Measurements from ENCODE around the gene TNNI3.
A peak's percentile ranks its signal among the peaks of the same experiment; 100 is the strongest.
"Not testable (repeated sequence)": the region's sequence is repeated elsewhere in the genome, so short reads cannot be mapped to it uniquely, and the experiment has no call there.

Gene TNNI3

GRCh38 chr19:55157064-55157908 is at the start of gene TNNI3:
Gene TNNI3, minus strand, starts transcription at chr19:55157732. Its CDS starts 143 bp downstream, at chr19:55157589.
- DNase-seq (ENCODE audit: low read depth): no peak

DNA sequence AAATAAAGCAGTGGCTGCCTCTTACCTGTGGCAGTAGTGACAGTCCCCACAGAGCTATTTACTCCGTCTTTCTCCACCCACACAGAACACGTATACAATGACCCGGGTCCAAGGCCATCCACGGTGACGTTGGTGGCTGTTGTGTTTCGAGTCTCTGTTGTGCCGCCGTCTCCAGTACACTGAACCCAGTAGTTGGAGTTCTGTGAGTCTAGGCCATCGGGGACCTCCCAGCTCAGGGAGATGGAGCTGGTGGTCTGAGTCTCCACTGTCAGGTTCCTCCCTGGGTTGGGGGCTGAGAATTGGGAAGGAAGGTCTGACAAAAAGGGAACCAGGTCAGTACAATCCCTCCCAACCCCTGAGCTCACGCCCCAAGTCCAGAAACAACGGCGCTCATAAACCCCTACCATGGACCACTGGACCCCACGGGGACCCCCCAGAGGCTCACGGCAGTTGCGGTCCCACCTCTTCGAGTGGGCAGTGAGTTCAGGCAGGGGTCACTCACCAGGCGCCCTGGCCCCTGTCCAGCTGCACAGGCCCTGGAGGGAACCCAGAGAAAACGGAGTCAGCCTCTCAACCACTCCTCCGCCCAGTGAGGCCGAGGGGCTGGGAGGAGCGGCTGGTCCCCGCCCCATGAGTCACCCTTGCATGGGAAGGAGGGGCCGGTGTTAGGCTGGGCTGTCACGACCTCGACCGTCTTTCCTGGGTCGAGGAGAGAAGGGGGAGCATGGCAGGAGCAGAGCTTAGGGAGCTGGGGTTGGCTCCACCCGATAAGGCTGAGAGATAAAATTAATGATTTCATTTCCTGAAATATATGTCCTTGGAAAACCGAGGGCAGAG is 49.4 kb upstream of the TNNI3 start:
- DNase-seq (ENCODE audit: low read depth): peak; percentile 34

GRCh38 chr19:55202199-55202598 is 44.7 kb upstream of the TNNI3 start:
- not testable (repeated sequence) for DNase-seq (ENCODE audit: low read depth)

GRCh38 chr19:55199620-55200204 is 42.2 kb upstream of the TNNI3 start:
- DNase-seq (ENCODE audit: low read depth): no peak

- DNase-seq (ENCODE audit: low read depth): no peak
Observed at GRCh38 chr19:55198651-55199050, 41.1 kb upstream of the TNNI3 start.

DNA sequence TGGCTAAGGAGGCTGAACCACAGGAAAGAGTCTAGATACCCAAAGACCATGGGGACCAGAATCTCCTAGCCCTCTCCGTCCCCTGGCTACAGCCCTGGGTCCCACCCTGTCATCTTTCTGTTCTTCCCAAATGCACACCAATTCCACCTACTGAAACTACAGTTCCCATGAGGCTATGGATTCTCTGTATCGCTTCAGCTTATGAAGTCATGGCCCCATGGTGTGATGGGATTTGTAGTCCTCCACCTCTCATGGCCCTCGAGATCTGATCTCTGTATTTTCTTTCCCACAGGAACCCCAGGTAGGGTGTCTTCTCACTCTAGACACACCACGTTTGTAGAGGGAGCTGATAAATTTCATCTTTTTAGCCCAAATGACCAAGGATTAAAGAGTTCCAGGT is 40.0 kb upstream of the TNNI3 start:
- DNase-seq (ENCODE audit: low read depth): no peak

DNA sequence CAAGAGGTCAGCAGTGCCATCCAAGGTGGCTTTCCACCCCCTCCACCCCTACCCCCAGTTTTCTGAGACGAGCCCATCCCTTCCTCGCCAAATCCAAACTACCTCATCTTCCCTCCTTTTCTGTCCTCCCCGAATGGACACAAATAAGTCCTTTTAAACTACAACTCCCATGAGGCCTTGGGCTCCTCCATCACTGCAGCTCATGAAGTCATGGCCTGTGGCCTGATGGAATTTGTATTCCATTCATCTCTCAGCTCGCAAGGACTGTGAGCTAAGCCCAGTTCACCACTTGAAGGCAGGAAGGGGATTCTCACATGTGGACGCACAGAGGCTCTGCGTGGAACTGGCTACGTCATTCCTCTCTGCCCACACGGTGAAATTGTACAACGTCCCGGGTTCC is 39.3 kb upstream of the TNNI3 start:
- DNase-seq (ENCODE audit: low read depth): no peak

DNA sequence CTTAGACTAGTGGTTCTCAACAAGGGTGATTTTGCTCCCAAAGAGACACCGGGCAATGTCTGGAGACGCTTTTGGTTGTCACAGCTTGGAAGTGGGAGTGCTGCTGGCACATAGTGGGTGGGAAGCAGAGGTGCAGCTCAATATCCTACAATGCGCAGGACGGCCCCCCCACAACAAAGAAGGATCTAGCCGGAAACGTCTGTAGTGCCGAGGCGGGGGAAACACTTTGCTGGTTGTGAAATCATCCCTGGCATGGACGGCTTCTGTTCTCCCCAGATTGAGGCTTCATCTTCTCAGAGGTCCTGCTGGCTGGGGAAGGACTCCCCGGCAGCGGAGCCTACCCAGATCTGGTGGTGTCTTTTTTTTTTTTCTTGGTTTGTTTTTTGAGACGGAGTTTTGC is 35.9 kb upstream of the TNNI3 start:
- DNase-seq (ENCODE audit: low read depth): no peak

DNA sequence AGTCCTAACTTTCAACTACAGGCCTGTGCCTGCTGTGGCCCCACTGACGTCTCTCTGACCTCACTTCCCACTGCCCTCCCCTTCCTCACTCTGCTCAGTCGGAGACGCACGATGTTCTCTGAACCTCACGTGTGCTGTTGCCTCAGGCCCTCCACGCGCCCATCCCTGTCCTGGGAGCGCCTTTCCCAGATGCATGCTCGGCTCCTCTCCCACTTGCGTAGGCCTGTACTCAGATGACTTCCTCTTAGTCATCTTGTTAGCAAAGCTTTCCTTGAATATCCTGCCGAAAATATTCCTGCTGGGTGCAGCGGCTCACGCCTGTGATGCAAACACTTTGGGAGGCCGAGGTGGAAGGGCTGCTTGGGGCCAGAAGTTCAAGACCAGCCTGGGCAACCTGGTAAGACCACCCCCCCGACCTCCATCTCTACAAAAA is 31.9 kb upstream of the TNNI3 start:
- DNase-seq (ENCODE audit: low read depth): no peak

DNA sequence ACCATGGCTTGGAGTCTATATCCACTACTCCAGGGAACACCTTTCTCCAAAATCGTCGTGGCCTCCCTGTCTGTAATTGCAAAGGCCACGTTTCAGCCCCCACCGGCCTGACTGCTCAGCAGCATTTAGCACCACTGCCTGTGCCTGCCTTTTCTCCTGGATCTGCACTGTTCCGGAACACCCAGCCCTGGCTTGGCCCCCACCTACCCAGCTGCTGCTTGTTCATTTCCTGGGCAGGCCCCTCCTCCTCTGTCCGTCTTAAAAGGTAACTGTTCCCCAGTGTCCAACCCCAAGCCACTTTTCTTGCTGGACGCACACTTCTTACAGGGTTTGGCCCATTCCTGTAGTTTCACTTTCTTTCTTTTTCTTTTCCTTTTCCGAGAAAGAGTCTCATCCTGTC is 31.1 kb upstream of the TNNI3 start:
- DNase-seq (ENCODE audit: low read depth): no peak

DNA sequence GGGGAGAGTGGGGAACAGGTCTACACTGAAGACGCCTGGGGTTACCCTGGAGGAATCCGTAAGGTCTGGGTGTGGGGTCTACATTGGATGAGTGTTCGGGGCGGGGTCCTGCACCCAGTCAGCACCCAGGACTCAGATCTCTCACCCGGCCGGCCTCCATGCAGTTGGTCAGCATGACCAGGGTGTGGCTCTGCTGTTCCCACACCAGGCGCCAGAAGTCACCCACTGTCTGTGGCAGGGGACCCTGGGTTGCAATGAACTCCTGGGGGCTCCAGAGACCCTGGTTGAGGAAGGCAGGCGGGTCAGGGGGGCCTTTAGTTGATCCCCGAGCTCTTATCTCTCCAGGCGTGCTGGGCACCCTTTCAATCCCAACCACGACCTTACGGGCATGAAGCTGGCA is 28.5 kb upstream of the TNNI3 start:
- no peak for DNase-seq (ENCODE audit: low read depth)

DNA sequence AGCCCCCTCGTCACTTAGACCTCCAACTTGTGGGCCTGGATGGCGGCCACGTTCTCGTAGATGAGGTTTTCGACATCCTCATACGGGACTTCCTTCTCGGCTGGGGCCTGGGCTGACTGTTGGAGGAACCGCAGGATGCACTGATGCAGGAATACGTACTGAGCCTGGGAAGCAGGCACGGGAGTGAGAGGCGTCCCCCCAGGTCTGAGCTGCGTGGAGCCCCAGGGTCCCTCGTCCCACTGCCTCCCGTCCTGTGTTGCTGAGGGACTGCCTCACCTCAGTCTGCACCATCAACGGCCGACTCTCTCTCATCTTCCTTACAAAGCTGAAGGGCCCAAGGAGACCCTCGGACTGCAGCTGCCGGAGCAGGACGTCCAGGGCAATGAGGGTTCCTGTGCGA is 24.2 kb upstream of the TNNI3 start:
- no peak for DNase-seq (ENCODE audit: low read depth)

DNA sequence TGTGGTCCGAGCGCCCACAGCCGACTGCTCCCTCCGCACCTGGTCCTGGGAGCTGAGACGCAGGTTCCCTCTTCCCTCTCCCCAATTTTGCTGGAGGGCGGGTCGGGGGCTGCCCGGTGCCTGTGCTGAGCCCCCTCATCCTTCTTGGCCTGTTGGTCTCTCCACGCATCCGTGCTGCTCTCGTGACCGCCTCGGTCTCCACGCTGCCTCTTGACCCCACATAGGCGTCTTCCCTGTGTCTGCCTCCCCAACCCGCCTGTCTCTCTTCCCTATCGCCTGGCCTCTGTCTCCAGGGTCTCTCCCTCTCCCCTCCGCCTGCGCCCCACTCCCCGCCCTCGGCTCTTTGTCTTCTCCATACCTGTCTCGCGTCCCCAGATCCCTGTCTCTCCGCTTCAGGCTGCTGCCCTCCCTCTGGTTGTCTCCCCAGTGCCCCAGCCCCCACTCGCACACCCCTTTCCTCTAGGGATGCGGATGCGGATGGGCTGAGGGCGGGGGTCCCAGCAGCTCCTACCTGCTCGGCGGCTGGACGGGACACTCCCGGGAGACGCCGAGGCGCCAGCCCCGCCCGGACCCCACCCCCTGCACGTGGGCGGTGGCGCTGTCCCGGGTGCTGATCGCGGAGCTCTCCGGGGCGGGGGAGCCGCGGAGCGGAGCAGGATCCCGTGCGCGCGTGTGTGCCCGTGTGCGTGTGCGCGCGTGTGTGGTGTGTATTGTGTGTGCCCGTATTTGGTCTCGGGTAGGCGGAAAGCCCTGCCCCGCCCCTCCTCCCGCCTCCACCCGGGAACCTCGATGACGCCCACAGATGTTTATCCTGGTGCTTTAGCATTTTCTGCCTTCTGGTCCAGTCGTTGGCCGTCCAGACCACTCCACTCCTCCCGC is 22.3 kb upstream of the TNNI3 start, which contains the start of gene SYT5:
TSS of gene SYT5 (minus strand) at position 684 of the 879 bp plus-strand sequence. CDS start 1,248 bp downstream, outside the sequence.
- DNase-seq (ENCODE audit: low read depth): peak; percentile 34

DNA sequence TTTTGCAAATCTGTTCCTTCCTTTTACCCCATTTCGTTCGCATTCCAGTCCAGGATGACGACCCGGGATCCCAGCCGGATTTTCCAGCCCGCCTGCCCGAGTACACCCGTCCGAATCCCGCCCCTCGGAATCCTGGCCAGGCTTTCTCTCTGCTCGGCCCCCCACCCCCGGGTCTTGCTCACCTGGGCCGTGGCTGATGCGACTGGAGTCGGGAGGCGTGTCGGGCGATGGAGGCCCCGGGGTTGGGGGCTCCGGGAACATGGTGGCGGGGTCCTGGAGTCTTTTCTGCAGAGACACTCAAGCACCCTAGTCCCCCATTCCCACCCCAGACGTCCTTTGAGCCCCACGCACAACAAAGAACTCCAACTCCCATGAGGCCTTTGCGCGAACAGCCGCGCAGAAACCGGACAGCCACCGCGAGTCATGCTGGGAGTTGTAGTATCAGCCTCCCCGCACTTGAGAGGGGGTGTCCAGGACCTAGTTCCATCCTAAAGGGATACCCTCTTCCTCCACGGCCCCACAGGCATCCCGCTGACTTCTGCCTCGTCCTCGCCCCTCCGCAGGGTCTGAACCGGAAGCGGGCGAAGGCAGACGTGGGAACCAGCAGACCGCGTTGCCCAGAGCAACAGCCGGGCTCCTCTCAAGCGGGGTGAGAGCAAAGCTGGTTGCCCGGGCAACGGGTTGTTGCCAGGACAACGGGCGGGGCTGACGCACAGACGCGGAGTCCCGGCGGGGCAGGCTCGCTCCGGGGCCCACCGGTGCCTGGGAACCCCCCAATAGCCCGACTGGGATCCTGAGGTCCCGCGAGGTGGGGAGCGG is 21.5 kb upstream of the TNNI3 start:
- peak; percentile 84 for DNase-seq (ENCODE audit: low read depth)

DNA sequence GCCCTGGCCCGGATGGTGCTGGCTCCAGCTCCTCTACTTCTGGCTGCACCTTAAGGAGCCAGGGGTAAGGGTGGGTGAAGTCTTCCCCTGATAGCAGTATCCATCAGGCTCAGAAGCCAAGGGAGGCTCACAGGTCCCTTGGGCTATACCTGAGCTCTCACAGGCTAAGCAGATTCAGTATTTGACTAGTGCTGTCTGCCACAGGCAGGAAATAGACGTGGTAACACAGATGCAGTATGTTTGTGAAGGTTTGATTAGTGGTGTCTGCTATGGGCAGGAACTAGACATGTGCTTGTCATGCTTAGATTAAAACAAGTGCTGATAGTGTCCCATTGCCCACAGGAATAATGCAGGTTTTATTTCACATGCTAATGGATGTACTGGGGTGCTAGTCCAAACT is 18.5 kb upstream of the TNNI3 start:
- DNase-seq (ENCODE audit: low read depth): no peak

DNA sequence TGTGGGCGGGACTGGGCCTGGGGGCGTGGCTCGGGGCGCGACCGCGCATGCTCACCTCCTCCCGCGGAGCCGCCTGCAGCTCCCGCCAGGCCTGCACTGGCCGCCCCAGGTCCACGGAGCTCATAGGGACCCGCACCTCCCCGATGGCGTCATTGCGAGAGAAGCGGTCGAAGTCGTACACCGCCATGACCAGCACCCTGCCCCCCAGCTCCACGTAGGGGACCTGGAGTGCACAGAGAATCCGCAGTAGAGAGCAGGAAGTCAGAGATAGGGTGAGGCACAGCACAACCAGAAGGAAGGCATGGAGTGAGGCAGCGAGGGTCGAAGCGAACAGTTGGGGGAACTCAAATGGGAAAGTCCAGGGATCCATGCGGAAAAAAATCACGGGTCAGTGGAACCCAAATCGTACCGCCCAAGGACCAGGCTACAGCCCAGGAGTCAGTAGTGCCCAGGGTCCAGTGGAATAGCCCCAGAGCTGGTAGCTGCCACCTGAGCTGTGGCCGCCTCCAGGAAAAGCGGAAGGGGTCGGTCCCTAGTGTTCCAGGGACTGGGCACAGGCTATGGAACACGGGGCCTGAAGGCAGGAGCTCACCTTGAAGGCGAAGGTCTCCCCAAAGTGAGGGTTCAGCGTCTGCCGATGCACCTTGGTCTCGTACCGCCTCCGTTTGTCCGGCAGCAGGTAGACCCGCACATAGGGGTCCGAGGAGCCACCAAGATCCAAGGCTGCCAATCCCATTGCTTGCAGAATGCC is 17.8 kb upstream of the TNNI3 start:
- DNase-seq (ENCODE audit: low read depth): no peak

GRCh38 chr19:55174425-55175116 is 17.0 kb upstream of the TNNI3 start:
- no peak for DNase-seq (ENCODE audit: low read depth)

DNA sequence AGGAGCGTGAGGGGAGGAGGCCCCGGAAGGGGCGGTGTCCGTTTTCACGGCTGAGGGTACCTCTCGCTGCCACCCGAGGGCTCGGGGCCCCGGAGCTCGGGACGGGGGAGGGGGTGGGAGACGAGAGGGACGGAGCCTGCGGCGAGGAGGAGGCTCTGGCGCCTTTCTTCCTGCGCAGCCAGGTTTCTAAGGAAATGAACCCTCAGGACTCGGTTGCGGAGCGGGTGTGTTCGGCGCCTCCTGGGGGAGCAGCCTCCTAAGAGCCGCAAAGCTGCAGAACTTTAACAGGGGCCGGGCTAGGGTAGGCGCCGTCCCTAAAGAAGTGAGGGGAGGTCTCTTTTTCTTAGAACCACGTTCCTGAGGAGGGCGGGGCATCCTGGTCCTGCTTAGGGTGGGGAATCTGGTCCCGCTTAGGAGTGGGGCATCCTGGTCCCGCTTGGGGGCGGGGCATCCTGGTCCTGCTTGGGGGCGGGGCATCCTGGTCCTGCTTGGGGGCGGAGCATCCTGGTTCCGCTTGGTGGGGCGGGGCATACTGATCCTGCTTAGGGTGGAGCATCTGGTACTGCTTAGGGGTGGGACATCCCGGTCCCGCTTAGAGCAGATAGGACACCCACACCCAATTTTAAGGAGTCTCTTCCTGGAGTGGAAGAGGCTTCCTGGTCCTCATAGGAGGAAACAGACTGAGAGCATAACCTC is 16.3 kb upstream of the TNNI3 start:
- DNase-seq (ENCODE audit: low read depth): no peak
